G401.6 (cell line): Measurements from ENCODE around the gene EFNA1.
"Not testable (repeated sequence)": the region's sequence is repeated elsewhere in the genome, so short reads cannot be mapped to it uniquely, and the experiment has no call there.

ENCODE experiments used
- FAIRE-seq: peaks from 2 replicates; lab custom pipeline; 2012; peaks lifted over from hg19 to GRCh38; lab: Jason Lieb, UNC

Gene EFNA1

GRCh38 chr1:155125511-155125945 lies 2.1 kb upstream of the EFNA1 start:
- FAIRE-seq = no peak

GRCh38 chr1:155125946-155126555 lies 1.6 kb upstream of the EFNA1 start:
- no peak for FAIRE-seq

GRCh38 chr1:155126556-155127104 lies 1.0 kb upstream of the EFNA1 start:
- no peak for FAIRE-seq

- no peak for FAIRE-seq
Observed at GRCh38 chr1:155127967-155128754, 485 bp downstream of the EFNA1 start.

- no peak for FAIRE-seq
Observed at GRCh38 chr1:155128755-155129473, 1.2 kb downstream of the EFNA1 start.

GRCh38 chr1:155130272-155131006 lies 2.8 kb downstream of the EFNA1 start:
- FAIRE-seq = no peak

- no peak for FAIRE-seq
Observed at GRCh38 chr1:155131285-155131684, 3.6 kb downstream of the EFNA1 start.

GRCh38 chr1:155131856-155132255 lies 4.2 kb downstream of the EFNA1 start:
- FAIRE-seq = no peak

- FAIRE-seq = no peak
Observed at GRCh38 chr1:155133799-155134281, 6.2 kb downstream of the EFNA1 start.

- FAIRE-seq = no peak
Observed at GRCh38 chr1:155134322-155134721, 6.6 kb downstream of the EFNA1 start.

GRCh38 chr1:155134880-155135414 lies 7.3 kb downstream of the EFNA1 start:
- peak; percentile 93 for FAIRE-seq

- peak; percentile 69 for FAIRE-seq
Observed at GRCh38 chr1:155135415-155136028, 7.8 kb downstream of the EFNA1 start, which contains the start of gene SLC50A1. SLC50A1 (plus strand) TSS chr1:155135852; CDS start chr1:155135912, 60 bp downstream.

GRCh38 chr1:155136748-155137147 lies 9.1 kb downstream of the EFNA1 start:
- no peak for FAIRE-seq

GRCh38 chr1:155137154-155137949 lies 9.7 kb downstream of the EFNA1 start:
- FAIRE-seq = no peak

GRCh38 chr1:155139895-155140629 lies 12.4 kb downstream of the EFNA1 start, which contains the start of gene DPM3:
DPM3 (minus strand) TSS chr1:155140531; CDS start chr1:155140240, 291 bp downstream.
- no peak for FAIRE-seq

- no peak for FAIRE-seq
Observed at GRCh38 chr1:155140630-155140953, 12.9 kb downstream of the EFNA1 start.

- FAIRE-seq = no peak
Observed at GRCh38 chr1:155141749-155142148, 14.1 kb downstream of the EFNA1 start.

- no peak for FAIRE-seq
Observed at GRCh38 chr1:155145491-155145890, 17.8 kb downstream of the EFNA1 start.

GRCh38 chr1:155155996-155156643 lies 28.4 kb downstream of the EFNA1 start:
- FAIRE-seq = not testable (repeated sequence)
